WI38 (cell line): ENCODE measurements around the gene CCDC89.

Source experiments
- H3K4me3 ChIP-seq: 2 replicates; pipeline ENCODE4 v1.5.1; 2011; ENCODE audit warnings: low read depth, mild to moderate bottlenecking, control low read depth, low read length
- CTCF ChIP-seq: IDR thresholded peaks from 2 replicates; pipeline ENCODE4 v1.5.1; 2012; ENCODE audit warnings: low read depth, mild to moderate bottlenecking, control low read depth, low read length

Gene CCDC89

GRCh38 chr11:85668157-85668556 lies 17.8 kb downstream of the CCDC89 start:
- H3K4me3 ChIP-seq = no peak overlapping the region
- TF ChIP-seq CTCF = no peak

- TF ChIP-seq CTCF = no peak
- H3K4me3 ChIP-seq = no peak overlapping the region
Observed at GRCh38 chr11:85666687-85667086, 19.3 kb downstream of the CCDC89 start.

- no peak overlapping the region for H3K4me3 ChIP-seq
- no peak for TF ChIP-seq CTCF
Observed at GRCh38 chr11:85665733-85666132, 20.3 kb downstream of the CCDC89 start.

GRCh38 chr11:85664615-85665481 lies 21.1 kb downstream of the CCDC89 start, which contains the start of gene CREBZF:
Gene CREBZF (minus strand): TSS chr11:85665129. CDS start chr11:85664875, 254 bp downstream.
- peak within 1 kb of the TSS; percentile 84 for H3K4me3 ChIP-seq
- TF ChIP-seq CTCF = no peak

- peak overlapping the region; percentile 84 for H3K4me3 ChIP-seq
- no peak for TF ChIP-seq CTCF
Observed at GRCh38 chr11:85663753-85664614, 22.0 kb downstream of the CCDC89 start.

- H3K4me3 ChIP-seq = peak overlapping the region; percentile 84
- no peak for TF ChIP-seq CTCF
Observed at GRCh38 chr11:85663080-85663752, 22.8 kb downstream of the CCDC89 start.
